HepG2 (cell line): ENCODE data around the gene FHIT. TPM values are rescaled to one million over a fixed set of nuclear protein-coding genes. Genes with fewer than 3 reads are reported as not detected.
"Not testable (repeated sequence)": the region's sequence is repeated elsewhere in the genome, so short reads cannot be mapped to it uniquely, and the experiment has no call there.

Experiments used
- ATAC-seq: fragments of 200-7000 bp; cut with Tn5 transposase; 3 replicates; pipeline ENCODE4 v1.9.1; 2020; ENCODE audit warnings: mild to moderate bottlenecking, moderate library complexity
- BruUV-seq: library from RNA; stranded (reverse); fragments of 400-500 nt; replicated peaks from 2 replicates; lab custom pipeline; 2021; lab: Mats Ljungman, UMichigan
- CTCF ChIA-PET: fragments of 300-600 bp; formaldehyde crosslinking; extraction: SDS; loops from one replicate; lab custom pipeline; 2021; ENCODE audit warnings: low total read pairs, inconsistent platforms, low intra/inter-chr PET ratio; lab: Yijun Ruan, JAX
- POLR2A ChIA-PET: fragments of 350-600 bp; sonication (Branson Sonifier 250); formaldehyde crosslinking; loops from one replicate; lab custom pipeline; 2020; ENCODE audit warnings: antibody characterized with exemption, inconsistent platforms; lab: Yijun Ruan, JAX
- DNase-seq: peaks from one replicate; pipeline ENCODE4 v3.0.0-alpha.2; 2015; ENCODE audit warnings: low spot score
- FAIRE-seq: peaks from 3 replicates; lab custom pipeline; 2011; peaks lifted over from hg19 to GRCh38; lab: Jason Lieb, UNC
- H2AFZ ChIP-seq: one replicate; pipeline ENCODE4 v1.6.1; 2011; ENCODE audit warnings: low read length, inconsistent platforms
- H3K27ac ChIP-seq: fragments of 300-600 bp; 3 replicates; pipeline ENCODE4 v1.8.0; 2011; ENCODE audit warnings: mixed run types, mild to moderate bottlenecking, mixed read lengths, low read length, inconsistent platforms; ENCODE audit not compliant: insufficient read depth; ENCODE audit errors: extremely low read length
- H3K27me3 ChIP-seq, 2 experiments: fragments of 200-600 bp in 1 of 2; 2 replicates in 1 of 2; 3 replicates in 1 of 2; pipeline versions ENCODE4 v1.6.0 to v1.8.0; 2011; ENCODE audit warnings: low read length in 2 of 2, mild to moderate bottlenecking in 2 of 2, moderate library complexity in 2 of 2, inconsistent platforms in 1 of 2; ENCODE audit not compliant: insufficient read depth in 2 of 2, control insufficient read depth in 1 of 2
- H3K36me3 ChIP-seq, 2 experiments: fragments of 200-600 bp in 1 of 2; replicated peaks in 1 of 2; 2 replicates in 1 of 2; 3 replicates in 1 of 2; pipeline versions ENCODE4 v1.5.1 to v1.8.0; 2011; ENCODE audit warnings: low read length in 2 of 2, inconsistent platforms in 1 of 2; ENCODE audit not compliant: insufficient read depth in 2 of 2, control insufficient read depth in 1 of 2
- H3K4me1 ChIP-seq: 2 replicates; pipeline ENCODE4 v1.5.1; 2012; ENCODE audit warnings: low read length, inconsistent platforms; ENCODE audit not compliant: insufficient read depth
- H3K4me2 ChIP-seq: 2 replicates; pipeline ENCODE4 v1.6.0; 2011; ENCODE audit warnings: low read depth, low read length, inconsistent platforms
- H3K4me3 ChIP-seq, 3 experiments: fragments of 200-600 bp in 1 of 3; sonication (generic), shearing (Covaris generic) in 1 of 3; replicated peaks in 1 of 3; 2 replicates each; pipeline ENCODE4 v1.5.1; 2011 to 2016; ENCODE audit warnings: low read length in 3 of 3, inconsistent platforms in 2 of 3, low read depth in 2 of 3, mild to moderate bottlenecking in 2 of 3, control low read depth in 1 of 3, mixed read lengths in 1 of 3; ENCODE audit not compliant: insufficient read depth in 1 of 3
- H3K79me2 ChIP-seq: one replicate; pipeline ENCODE4 v1.6.1; 2011; ENCODE audit warnings: low read length, inconsistent platforms; ENCODE audit not compliant: insufficient read depth
- H3K9ac ChIP-seq: 2 replicates; pipeline ENCODE4 v1.6.0; 2011; ENCODE audit warnings: mild to moderate bottlenecking, low read depth, low read length, inconsistent platforms; ENCODE audit not compliant: insufficient read depth
- H3K9me3 ChIP-seq: 2 replicates; pipeline ENCODE4 v1.5.1; 2012; ENCODE audit warnings: mild to moderate bottlenecking, low read length
- H4K20me1 ChIP-seq: 2 replicates; pipeline ENCODE4 v1.6.0; 2011; ENCODE audit warnings: inconsistent platforms, mild to moderate bottlenecking, low read length, moderate library complexity; ENCODE audit not compliant: insufficient read depth
- EHMT2 ChIP-seq: fragments of 200-600 bp; sonication (generic); IDR thresholded peaks from 2 replicates; pipeline ENCODE4 v1.7.0; 2017; ENCODE audit warnings: antibody characterized with exemption, low read depth, low read length, borderline replicate concordance
- KLF13 ChIP-seq: sonication (generic); formaldehyde crosslinking; IDR thresholded peaks from 2 replicates; pipeline ENCODE4 v1.4.0; 2020; ENCODE audit warnings: mild to moderate bottlenecking, missing genetic modification reagents
- MTERF4 ChIP-seq: sonication (generic); formaldehyde crosslinking; IDR thresholded peaks from 2 replicates; pipeline ENCODE4 v1.8.0; 2023; ENCODE audit warnings: mild to moderate bottlenecking, missing genetic modification reagents
- RFX1 ChIP-seq: fragments of 450-650 bp; IDR thresholded peaks from 2 replicates; pipeline ENCODE4 v1.6.1; 2017
- ZNF138 ChIP-seq: sonication (generic); formaldehyde crosslinking; IDR thresholded peaks from 2 replicates; pipeline ENCODE4 v1.5.0; 2020; ENCODE audit warnings: mild to moderate bottlenecking, low read depth, missing genetic modification reagents
- ZNF230 ChIP-seq: sonication (generic); formaldehyde crosslinking; IDR thresholded peaks from 2 replicates; pipeline ENCODE4 v1.4.0; 2020; ENCODE audit warnings: mild to moderate bottlenecking, missing genetic modification reagents
- WGBS: methylation state at CpG from one replicate; pipeline ENCODE4 v1.1.6; 2017; ENCODE audit warnings: low lambda C conversion rate; 5-methylcytosine and 5-hydroxymethylcytosine counted together
- in situ Hi-C: cut with HindIII; loops from 2 replicates; pipeline ENCODE4 v1.10.0; 2017; ENCODE audit warnings: low pct_unique_long_range_greater_than_20kb; ENCODE audit not compliant: extremely low pct_ligation_motif_present
- intact Hi-C: fragments of 100-400 bp; cut with micrococcal nuclease; formaldehyde crosslinking; loops from one replicate; pipeline ENCODE4 v1.10.0; 2022; ENCODE audit not compliant: unreplicated experiment
- polyA plus RNA-seq, 8 experiments: library from polyadenylated mRNA; depleted of rRNA in 3 of 8; stranded (reverse) in 7 of 8; unstranded in 1 of 8; fragments of >200 nt; fragmentation: Illumina TruSeq in 4 of 8; extraction: Trizol in 4 of 8; gene quantifications; 2 replicates each; pipeline versions ENCODE4 v1.2.1 to v1.2.3, GENCODE V29; 2011 to 2016; ENCODE audit warnings: low read depth in 4 of 8, missing spikeins in 1 of 8, mixed read lengths in 1 of 8; ENCODE audit not compliant: insufficient read depth in 1 of 8
- total RNA-seq, 5 experiments: library from RNA; depleted of rRNA; stranded (reverse); fragments of >200 nt; fragmentation: Illumina TruSeq; extraction: Trizol; gene quantifications; 2 replicates each; pipeline ENCODE4 v1.2.3, GENCODE V29; 2016; ENCODE audit warnings: low read depth in 1 of 5

The FHIT gene
- total and polyA plus RNA-seq, 2 of the 13 experiments (the other 11 are each of a cell fraction or from before 2014, with no cell fraction given): 4.0 to 4.6 TPM

GRCh38 chr3:60989626-60990441, 261.4 kb downstream of the FHIT start (continued):
- TF ChIP-seq MTERF4 (CRISPR knock-in tag): no peak
- TF ChIP-seq EHMT2: no peak
- TF ChIP-seq KLF13 (CRISPR knock-in tag): no peak
- no peak for TF ChIP-seq RFX1
- TF ChIP-seq ZNF138 (CRISPR knock-in tag): no peak
- TF ChIP-seq ZNF230 (CRISPR knock-in tag): no peak
- TF ChIP-seq, all 625 proteins: peak for 0

- H3K9me3 ChIP-seq, H3K4me2 ChIP-seq, H3K36me3 ChIP-seq, FAIRE-seq, H3K27ac ChIP-seq, H3K9ac ChIP-seq, DNase-seq, BruUV-seq, ATAC-seq, H3K4me1 ChIP-seq, CTCF ChIA-PET, in situ Hi-C loops, intact Hi-C loops, POLR2A ChIA-PET, H3K4me3 ChIP-seq, H3K27me3 ChIP-seq, H4K20me1 ChIP-seq, H2AFZ ChIP-seq, H3K79me2 ChIP-seq: not testable (repeated sequence)
- WGBS: 40% methylated on average over 1 of the region's 1 CpG
These were observed 264.1 kb downstream of the FHIT start for GRCh38 chr3:60987191-60987590.
